CD14-positive monocyte (primary cell): Measurements from ENCODE around the gene ITGB8. TPM values are rescaled to one million over a fixed set of nuclear protein-coding genes. Genes with fewer than 3 reads are reported as not detected.

Source experiments
- DNase-seq, 3 donors: peaks; one replicate each; pipeline ENCODE4 v3.0.0-alpha.2; 2011 to 2022
- H2AFZ ChIP-seq: 2 replicates; pipeline ENCODE4 v1.6.0; 2012; ENCODE audit warnings: mild to moderate bottlenecking, low read depth, low read length, inconsistent platforms; ENCODE audit not compliant: insufficient read depth, poor library complexity, severe bottlenecking
- H3K27ac ChIP-seq, 2 donors: 1 replicate in 1 of 2; 2 replicates in 1 of 2; pipeline ENCODE4 v1.5.1; 2012 to 2013; ENCODE audit warnings: low read length in 2 of 2, control low read depth in 1 of 2, inconsistent platforms in 1 of 2, low read depth in 1 of 2, mild to moderate bottlenecking in 1 of 2
- H3K27me3 ChIP-seq, 2 donors: one replicate each; pipeline versions ENCODE4 v1.6.0 to v1.6.1; 2011 to 2013; ENCODE audit warnings: low read length in 2 of 2; ENCODE audit not compliant: control insufficient read depth in 2 of 2, insufficient read depth in 2 of 2
- H3K36me3 ChIP-seq, 2 donors: replicated peaks in 1 of 2; 1 replicate in 1 of 2; 2 replicates in 1 of 2; pipeline versions ENCODE4 v1.5.1 to v1.6.1; 2012 to 2013; ENCODE audit warnings: low read length in 2 of 2, control low read depth in 1 of 2, inconsistent platforms in 1 of 2, mild to moderate bottlenecking in 1 of 2; ENCODE audit not compliant: insufficient read depth in 2 of 2, control insufficient read depth in 1 of 2
- H3K4me1 ChIP-seq, 2 donors: 1 replicate in 1 of 2; 2 replicates in 1 of 2; pipeline versions ENCODE4 v1.5.1 to v1.6.1; 2012 to 2013; ENCODE audit warnings: low read length in 2 of 2, control low read depth in 1 of 2, inconsistent platforms in 1 of 2, mild to moderate bottlenecking in 1 of 2, moderate library complexity in 1 of 2; ENCODE audit not compliant: insufficient read depth in 2 of 2, control insufficient read depth in 1 of 2
- H3K4me2 ChIP-seq: replicated peaks from 2 replicates; pipeline ENCODE3; 2012; ENCODE audit warnings: low read length, moderate library complexity, mild to moderate bottlenecking; ENCODE audit not compliant: poor library complexity, severe bottlenecking; ENCODE audit errors: extremely low read depth
- H3K4me3 ChIP-seq, 3 experiments: fragments of 200-600 bp in 1 of 3; sonication (generic) in 1 of 3; replicated peaks in 1 of 3; 1 replicate in 2 of 3; 2 replicates in 1 of 3; pipeline ENCODE4 v1.5.1; 2011 to 2013; ENCODE audit warnings: low read length in 3 of 3, mild to moderate bottlenecking in 3 of 3, control low read depth in 2 of 3, low read depth in 2 of 3, inconsistent platforms in 1 of 3, moderate library complexity in 1 of 3
- H3K79me2 ChIP-seq: 2 replicates; pipeline ENCODE4 v1.6.0; 2012; ENCODE audit warnings: mild to moderate bottlenecking, control low read depth, inconsistent platforms, low read length, moderate library complexity; ENCODE audit not compliant: insufficient read depth
- H3K9ac ChIP-seq: 2 replicates; pipeline ENCODE4 v1.6.0; 2017; ENCODE audit warnings: low read length, mild to moderate bottlenecking; ENCODE audit not compliant: insufficient read depth, poor library complexity, severe bottlenecking
- H3K9me3 ChIP-seq, 2 donors: replicated peaks in 1 of 2; 1 replicate in 1 of 2; 2 replicates in 1 of 2; pipeline versions ENCODE4 v1.5.1 to v1.6.1; 2012 to 2013; ENCODE audit warnings: low read length in 2 of 2, control low read depth in 1 of 2; ENCODE audit not compliant: control insufficient read depth in 1 of 2, insufficient read depth in 1 of 2
- H4K20me1 ChIP-seq: 2 replicates; pipeline ENCODE4 v1.6.0; 2012; ENCODE audit warnings: mild to moderate bottlenecking, low read length, control low read depth, moderate library complexity; ENCODE audit not compliant: insufficient read depth
- H3K27ac Mint-ChIP-seq, 7 donors: one replicate each; pipeline ENCODE4 v1.8.0; 2020; ENCODE audit warnings: mild to moderate bottlenecking in 7 of 7, mixed read lengths in 7 of 7, moderate library complexity in 6 of 7, inconsistent platforms in 2 of 7
- H3K27me3 Mint-ChIP-seq, 3 donors: one replicate each; pipeline ENCODE4 v1.8.0; 2021 to 2022; ENCODE audit warnings: low read depth in 3 of 3, mild to moderate bottlenecking in 3 of 3, mixed read lengths in 3 of 3, moderate library complexity in 3 of 3, inconsistent platforms in 1 of 3
- H3K36me3 Mint-ChIP-seq, 2 donors: one replicate each; pipeline ENCODE4 v1.8.0; 2020; ENCODE audit warnings: mixed read lengths in 2 of 2, inconsistent platforms in 1 of 2, mild to moderate bottlenecking in 1 of 2
- H3K4me1 Mint-ChIP-seq: one replicate; pipeline ENCODE4 v1.8.0; 2020; ENCODE audit warnings: mild to moderate bottlenecking, mixed read lengths
- H3K4me3 Mint-ChIP-seq, 2 donors: one replicate each; pipeline ENCODE4 v1.8.0; 2020; ENCODE audit warnings: mild to moderate bottlenecking in 2 of 2, mixed read lengths in 2 of 2, moderate library complexity in 1 of 2
- H3K9me3 Mint-ChIP-seq, 7 donors: one replicate each; pipeline ENCODE4 v1.8.0; 2020 to 2022; ENCODE audit warnings: mixed read lengths in 7 of 7, mild to moderate bottlenecking in 6 of 7, moderate library complexity in 6 of 7, inconsistent platforms in 2 of 7
- CTCF ChIP-seq: fragments of 200-600 bp; IDR thresholded peaks from one replicate; pipeline ENCODE4 v1.8.0; 2022; ENCODE audit warnings: antibody characterized with exemption, mild to moderate bottlenecking
- WGBS: methylation state at CpG from one replicate; pipeline ENCODE4 v1.1.5; 2013; ENCODE audit warnings: missing lambda C conversion rate; ENCODE audit not compliant: insufficient coverage; 5-methylcytosine and 5-hydroxymethylcytosine counted together
- intact Hi-C, 2 donors: fragments of 100-400 bp; cut with micrococcal nuclease; formaldehyde crosslinking; loops; one replicate each; pipeline versions ENCODE4 v1.15.0 to v1.15.1; 2023
- polyA plus RNA-seq, 3 donors: library from polyadenylated mRNA; depleted of rRNA in 1 of 3; unstranded in 2 of 3; stranded (reverse) in 1 of 3; fragments of 300-500 nt in 2 of 3; fragments of >200 nt in 1 of 3; fragmentation: Illumina TruSeq in 2 of 3; gene quantifications; 1 replicate in 2 of 3; 2 replicates in 1 of 3; pipeline ENCODE4 v1.2.3, GENCODE V29; 2012 to 2021

ITGB8 gene
- polyA plus RNA-seq, 3 donors = 0.01 to 0.28 (median 0.19) TPM

DNA sequence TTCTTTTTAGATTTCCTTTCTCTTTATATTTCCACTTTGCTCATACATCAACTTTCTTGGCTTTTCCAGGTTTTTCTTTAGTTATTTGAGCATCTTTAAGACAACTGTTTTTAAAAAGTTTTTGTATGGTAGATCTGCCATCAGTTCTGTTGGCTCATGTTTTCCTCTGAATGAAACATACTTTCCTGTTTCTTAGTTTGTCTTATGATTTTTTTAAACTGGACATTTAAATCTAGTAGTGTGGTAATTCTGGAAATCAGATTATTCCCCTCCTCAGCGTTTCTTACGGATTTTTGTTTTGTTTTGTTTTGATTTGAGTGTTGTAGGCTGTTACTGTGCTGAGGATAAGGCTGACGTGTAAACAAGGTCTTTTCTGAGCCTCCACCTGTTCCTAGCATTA lies 33.8 kb upstream of the ITGB8 start:
- TF ChIP-seq CTCF = no peak
- Mint-ChIP-seq H3K36me3 (no peaks in the 10 kb centered on the region), H3K4me3 (no peak overlapping the region), H3K4me1 (peaks cover 18% of the 10 kb centered on the region), H3K9me3 (peaks cover 0 to 9% (median 3%) of the 10 kb centered on the region in 7 donors), H3K27me3 (peaks cover 0 to 2% (median 0%) of the 10 kb centered on the region in 3 donors), H3K27ac (no peak overlapping the region)
- no peak overlapping the region for H3K4me3 ChIP-seq
- no peaks in the 10 kb centered on the region for H4K20me1 ChIP-seq
- WGBS = no CpG with 5 or more reads among the region's 3 CpGs
- H3K4me2 ChIP-seq = no peak overlapping the region
- intact Hi-C loops = no loop called here
- no peaks in the 10 kb centered on the region for H3K79me2 ChIP-seq
- no peaks in the 10 kb centered on the region for H3K36me3 ChIP-seq
- no peaks in the 10 kb centered on the region for H3K9me3 ChIP-seq
- no peak overlapping the region for H2AFZ ChIP-seq
- no peak overlapping the region for H3K9ac ChIP-seq
- no peak for DNase-seq
- H3K27me3 ChIP-seq = no peaks in the 10 kb centered on the region
- no peaks in the 10 kb centered on the region for H3K4me1 ChIP-seq
- no peak overlapping the region for H3K27ac ChIP-seq

DNA sequence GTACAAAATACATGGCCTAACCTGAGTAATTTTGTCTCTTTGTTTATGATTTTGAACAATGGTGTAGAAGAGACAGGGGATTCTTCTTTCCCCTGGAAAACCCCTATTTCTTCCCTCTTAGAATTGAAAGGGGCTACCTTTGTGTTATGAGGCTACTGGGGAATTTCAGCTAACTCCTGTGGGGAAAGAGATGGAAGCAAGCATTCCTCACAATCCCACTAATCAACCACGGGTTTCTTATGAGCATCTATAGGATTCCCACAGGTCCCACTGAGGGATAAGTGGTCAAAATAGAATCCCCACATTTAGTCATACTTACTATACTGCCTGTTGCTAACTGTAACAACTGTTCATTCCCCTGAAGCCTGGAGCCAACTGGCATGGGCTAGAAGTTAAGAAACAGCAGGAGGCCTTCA lies 32.2 kb upstream of the ITGB8 start:
- Histone ChIP-seq H3K4me3 (no peak overlapping the region), H3K4me1 (peaks cover 0 to 3% of the 10 kb centered on the region in 2 donors), H3K27ac (no peak overlapping the region), H3K9ac (no peak overlapping the region), H3K27me3 (no peaks in the 10 kb centered on the region), H3K36me3 (no peaks in the 10 kb centered on the region), H4K20me1 (no peaks in the 10 kb centered on the region), H3K79me2 (no peaks in the 10 kb centered on the region), H2AFZ (no peak overlapping the region), H3K4me2 (no peak overlapping the region), H3K9me3 (no peaks in the 10 kb centered on the region)
- no peak overlapping the region for H3K27ac Mint-ChIP-seq
- H3K27me3 Mint-ChIP-seq = no peaks in the 10 kb centered on the region
- H3K4me1 Mint-ChIP-seq = peaks cover 20% of the 10 kb centered on the region
- no peaks in the 10 kb centered on the region for H3K36me3 Mint-ChIP-seq
- peaks cover 0 to 9% (median 3%) of the 10 kb centered on the region in 7 donors for H3K9me3 Mint-ChIP-seq
- no CpG with 5 or more reads among the region's 1 CpG for WGBS
- no peak for TF ChIP-seq CTCF
- intact Hi-C loops = no loop called here
- H3K4me3 Mint-ChIP-seq = no peak overlapping the region
- DNase-seq = no peak
